ENCODE data around the gene ELOVL1. TPM values are rescaled to one million over a fixed set of nuclear protein-coding genes. Genes with fewer than 3 reads are reported as not detected.

Gene ELOVL1
- total and polyA plus RNA-seq, 10 of the 15 experiments (the other 5 are each of a cell fraction or from before 2014, with no cell fraction given), result 58.5 to 139 (median 89.8) TPM

DNA sequence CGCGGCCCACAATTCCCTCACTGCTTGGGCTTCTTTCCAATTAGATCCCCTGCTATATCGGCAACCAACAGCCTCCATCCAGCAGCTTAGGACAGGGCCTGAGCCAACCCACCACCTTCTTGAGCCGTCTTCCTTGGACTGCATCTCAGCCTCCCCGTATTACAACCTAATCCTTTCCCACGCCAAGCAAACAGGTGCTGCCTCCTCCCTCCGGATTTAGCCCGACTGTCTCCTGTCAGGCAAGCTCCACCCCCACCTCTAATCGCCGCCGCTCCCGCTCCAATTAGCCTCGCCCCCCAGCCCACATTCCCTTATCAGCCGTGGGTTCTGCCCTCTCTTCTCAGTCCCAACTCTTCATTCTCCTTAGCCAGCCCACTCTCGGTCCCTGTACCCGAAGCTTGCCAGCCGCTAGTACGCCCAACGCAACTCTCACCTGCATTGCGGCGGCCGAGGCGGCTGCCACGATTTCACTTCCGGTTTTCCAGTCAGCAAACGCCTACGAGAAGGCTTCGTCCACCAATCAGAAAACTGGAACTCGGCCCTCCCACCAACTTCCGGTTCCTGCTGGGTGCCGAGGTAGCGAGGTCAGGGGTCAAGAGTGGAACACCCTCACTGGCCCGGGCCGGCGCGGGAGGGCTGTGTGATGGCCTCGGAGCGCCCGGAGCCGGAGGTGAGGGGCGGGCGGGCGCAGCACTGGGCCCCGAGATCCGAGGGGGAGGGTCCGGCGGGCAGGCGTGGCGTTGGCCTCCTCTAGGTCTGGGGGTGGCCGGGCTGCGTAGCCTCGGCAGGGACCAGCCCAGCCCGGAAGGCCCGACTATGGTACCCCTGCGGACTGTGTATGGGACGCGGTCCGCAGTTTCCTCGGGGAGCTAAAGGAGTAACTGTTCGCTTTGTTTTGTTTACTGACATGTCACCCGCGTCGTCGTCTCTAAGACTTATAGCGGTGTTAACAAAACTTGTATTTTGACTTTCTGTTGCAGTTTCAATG is 21.8 kb upstream of the ELOVL1 start, which contains the start of the genes MED8 and SZT2 (continued):
- TF ChIP-seq SUPT20H (IDR thresholded peaks at IDR 0.05; ENCODE audit: borderline replicate concordance, control insufficient read depth, low read depth, low read length) (no peak), BCL11A (IDR thresholded peaks at IDR 0.05; ENCODE audit: low read depth, low read length) (no peak), NFYA (IDR thresholded peaks at IDR 0.05; ENCODE audit: borderline replicate concordance, low read depth, low read length) (no peak), ZSCAN29 (IDR thresholded peaks at IDR 0.05) (no peak), LARP7 (IDR thresholded peaks at IDR 0.05) (no peak; the same call in 1 of the 2 replicates), EED (IDR thresholded peaks at IDR 0.05; ENCODE audit: low read depth) (peak; percentile 59; the same call in 1 of the 2 replicates), YY1 (IDR thresholded peaks at IDR 0.05; ENCODE audit: low read depth, low read length) (peak; percentile 23; the same call in 1 of the 2 replicates), KLF5 (IDR thresholded peaks at IDR 0.05; ENCODE audit: partially characterized antibody) (no peak), ZNF207 (IDR thresholded peaks at IDR 0.05; ENCODE audit: borderline replicate concordance) (no peak; the same call in 1 of the 2 replicates), RBBP5 (conservative IDR thresholded peaks at IDR 0.05) (no peak), RAD21 (IDR thresholded peaks at IDR 0.05; ENCODE audit: insufficient read depth, low read depth, low read length) (no peak), HDGF (IDR thresholded peaks at IDR 0.05) (peak; percentile 90), PAX8 (IDR thresholded peaks at IDR 0.05) (no peak), TBL1XR1 (IDR thresholded peaks at IDR 0.05; ENCODE audit: low read depth, low read length) (peak; percentile 79; the same call in 1 of the 2 replicates)
- TF ChIP-seq, protein P1, sequence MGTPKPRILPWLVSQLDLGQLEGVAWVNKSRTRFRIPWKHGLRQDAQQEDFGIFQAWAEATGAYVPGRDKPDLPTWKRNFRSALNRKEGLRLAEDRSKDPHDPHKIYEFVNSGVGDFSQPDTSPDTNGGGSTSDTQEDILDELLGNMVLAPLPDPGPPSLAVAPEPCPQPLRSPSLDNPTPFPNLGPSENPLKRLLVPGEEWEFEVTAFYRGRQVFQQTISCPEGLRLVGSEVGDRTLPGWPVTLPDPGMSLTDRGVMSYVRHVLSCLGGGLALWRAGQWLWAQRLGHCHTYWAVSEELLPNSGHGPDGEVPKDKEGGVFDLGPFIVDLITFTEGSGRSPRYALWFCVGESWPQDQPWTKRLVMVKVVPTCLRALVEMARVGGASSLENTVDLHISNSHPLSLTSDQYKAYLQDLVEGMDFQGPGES (IDR thresholded peaks at IDR 0.05), result peak; percentile 67; the same call in 1 of the 2 replicates
- TF ChIP-seq, protein P2, sequence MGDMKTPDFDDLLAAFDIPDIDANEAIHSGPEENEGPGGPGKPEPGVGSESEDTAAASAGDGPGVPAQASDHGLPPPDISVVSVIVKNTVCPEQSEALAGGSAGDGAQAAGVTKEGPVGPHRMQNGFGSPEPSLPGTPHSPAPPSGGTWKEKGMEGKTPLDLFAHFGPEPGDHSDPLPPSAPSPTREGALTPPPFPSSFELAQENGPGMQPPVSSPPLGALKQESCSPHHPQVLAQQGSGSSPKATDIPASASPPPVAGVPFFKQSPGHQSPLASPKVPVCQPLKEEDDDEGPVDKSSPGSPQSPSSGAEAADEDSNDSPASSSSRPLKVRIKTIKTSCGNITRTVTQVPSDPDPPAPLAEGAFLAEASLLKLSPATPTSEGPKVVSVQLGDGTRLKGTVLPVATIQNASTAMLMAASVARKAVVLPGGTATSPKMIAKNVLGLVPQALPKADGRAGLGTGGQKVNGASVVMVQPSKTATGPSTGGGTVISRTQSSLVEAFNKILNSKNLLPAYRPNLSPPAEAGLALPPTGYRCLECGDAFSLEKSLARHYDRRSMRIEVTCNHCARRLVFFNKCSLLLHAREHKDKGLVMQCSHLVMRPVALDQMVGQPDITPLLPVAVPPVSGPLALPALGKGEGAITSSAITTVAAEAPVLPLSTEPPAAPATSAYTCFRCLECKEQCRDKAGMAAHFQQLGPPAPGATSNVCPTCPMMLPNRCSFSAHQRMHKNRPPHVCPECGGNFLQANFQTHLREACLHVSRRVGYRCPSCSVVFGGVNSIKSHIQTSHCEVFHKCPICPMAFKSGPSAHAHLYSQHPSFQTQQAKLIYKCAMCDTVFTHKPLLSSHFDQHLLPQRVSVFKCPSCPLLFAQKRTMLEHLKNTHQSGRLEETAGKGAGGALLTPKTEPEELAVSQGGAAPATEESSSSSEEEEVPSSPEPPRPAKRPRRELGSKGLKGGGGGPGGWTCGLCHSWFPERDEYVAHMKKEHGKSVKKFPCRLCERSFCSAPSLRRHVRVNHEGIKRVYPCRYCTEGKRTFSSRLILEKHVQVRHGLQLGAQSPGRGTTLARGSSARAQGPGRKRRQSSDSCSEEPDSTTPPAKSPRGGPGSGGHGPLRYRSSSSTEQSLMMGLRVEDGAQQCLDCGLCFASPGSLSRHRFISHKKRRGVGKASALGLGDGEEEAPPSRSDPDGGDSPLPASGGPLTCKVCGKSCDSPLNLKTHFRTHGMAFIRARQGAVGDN (IDR thresholded peaks at IDR 0.05), result no peak; the same call in 1 of the 2 replicates
- TF ChIP-seq, protein P3, sequence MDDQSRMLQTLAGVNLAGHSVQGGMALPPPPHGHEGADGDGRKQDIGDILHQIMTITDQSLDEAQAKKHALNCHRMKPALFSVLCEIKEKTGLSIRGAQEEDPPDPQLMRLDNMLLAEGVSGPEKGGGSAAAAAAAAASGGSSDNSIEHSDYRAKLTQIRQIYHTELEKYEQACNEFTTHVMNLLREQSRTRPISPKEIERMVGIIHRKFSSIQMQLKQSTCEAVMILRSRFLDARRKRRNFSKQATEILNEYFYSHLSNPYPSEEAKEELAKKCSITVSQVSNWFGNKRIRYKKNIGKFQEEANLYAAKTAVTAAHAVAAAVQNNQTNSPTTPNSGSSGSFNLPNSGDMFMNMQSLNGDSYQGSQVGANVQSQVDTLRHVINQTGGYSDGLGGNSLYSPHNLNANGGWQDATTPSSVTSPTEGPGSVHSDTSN (IDR thresholded peaks at IDR 0.05; ENCODE audit: insufficient replicate concordance, low read depth, low read length), result peak; percentile 63
- TF ChIP-seq, protein P4, sequence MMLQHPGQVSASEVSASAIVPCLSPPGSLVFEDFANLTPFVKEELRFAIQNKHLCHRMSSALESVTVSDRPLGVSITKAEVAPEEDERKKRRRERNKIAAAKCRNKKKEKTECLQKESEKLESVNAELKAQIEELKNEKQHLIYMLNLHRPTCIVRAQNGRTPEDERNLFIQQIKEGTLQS (IDR thresholded peaks at IDR 0.05; ENCODE audit: borderline replicate concordance, extremely low read depth, low read depth, low read length), result no peak
- TF ChIP-seq, protein P5, sequence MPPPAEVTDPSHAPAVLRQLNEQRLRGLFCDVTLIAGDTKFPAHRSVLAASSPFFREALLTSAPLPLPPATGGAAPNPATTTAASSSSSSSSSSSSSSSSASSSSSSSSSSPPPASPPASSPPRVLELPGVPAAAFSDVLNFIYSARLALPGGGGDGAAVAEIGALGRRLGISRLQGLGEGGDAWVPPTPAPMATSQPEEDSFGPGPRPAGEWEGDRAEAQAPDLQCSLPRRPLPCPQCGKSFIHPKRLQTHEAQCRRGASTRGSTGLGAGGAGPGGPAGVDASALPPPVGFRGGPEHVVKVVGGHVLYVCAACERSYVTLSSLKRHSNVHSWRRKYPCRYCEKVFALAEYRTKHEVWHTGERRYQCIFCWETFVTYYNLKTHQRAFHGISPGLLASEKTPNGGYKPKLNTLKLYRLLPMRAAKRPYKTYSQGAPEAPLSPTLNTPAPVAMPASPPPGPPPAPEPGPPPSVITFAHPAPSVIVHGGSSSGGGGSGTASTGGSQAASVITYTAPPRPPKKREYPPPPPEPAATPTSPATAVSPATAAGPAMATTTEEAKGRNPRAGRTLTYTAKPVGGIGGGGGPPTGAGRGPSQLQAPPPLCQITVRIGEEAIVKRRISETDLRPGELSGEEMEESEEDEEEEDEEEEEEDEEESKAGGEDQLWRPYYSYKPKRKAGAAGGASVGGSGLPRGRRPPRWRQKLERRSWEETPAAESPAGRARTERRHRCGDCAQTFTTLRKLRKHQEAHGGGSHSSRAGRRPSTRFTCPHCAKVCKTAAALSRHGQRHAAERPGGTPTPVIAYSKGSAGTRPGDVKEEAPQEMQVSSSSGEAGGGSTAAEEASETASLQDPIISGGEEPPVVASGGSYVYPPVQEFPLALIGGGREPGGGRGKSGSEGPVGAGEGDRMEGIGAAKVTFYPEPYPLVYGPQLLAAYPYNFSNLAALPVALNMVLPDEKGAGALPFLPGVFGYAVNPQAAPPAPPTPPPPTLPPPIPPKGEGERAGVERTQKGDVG (CRISPR knock-in tag; IDR thresholded peaks at IDR 0.05), result no peak
